Measurements from ENCODE around the gene CDYL2.

DNA sequence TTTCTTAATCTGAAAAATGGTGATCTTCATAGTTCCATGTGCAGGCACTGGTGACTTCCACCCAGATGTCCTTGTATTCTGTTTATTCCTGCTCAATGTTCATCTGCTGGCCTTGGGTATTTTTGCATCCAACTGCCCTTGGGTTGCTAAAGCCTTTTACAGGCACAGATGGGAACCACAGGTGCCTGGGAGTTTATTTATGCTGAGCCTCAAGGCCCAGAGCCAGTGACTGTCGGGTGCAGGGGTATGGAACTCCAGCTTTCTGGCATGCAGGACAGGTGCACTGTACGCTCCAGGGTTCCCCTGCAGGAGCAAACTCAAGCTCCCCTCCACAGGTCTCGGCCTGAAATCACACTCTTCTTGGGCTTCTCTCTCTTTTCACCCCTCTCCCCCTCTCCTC lies 241.3 kb downstream of the CDYL2 start:
- TF ChIP-seq, protein P1, sequence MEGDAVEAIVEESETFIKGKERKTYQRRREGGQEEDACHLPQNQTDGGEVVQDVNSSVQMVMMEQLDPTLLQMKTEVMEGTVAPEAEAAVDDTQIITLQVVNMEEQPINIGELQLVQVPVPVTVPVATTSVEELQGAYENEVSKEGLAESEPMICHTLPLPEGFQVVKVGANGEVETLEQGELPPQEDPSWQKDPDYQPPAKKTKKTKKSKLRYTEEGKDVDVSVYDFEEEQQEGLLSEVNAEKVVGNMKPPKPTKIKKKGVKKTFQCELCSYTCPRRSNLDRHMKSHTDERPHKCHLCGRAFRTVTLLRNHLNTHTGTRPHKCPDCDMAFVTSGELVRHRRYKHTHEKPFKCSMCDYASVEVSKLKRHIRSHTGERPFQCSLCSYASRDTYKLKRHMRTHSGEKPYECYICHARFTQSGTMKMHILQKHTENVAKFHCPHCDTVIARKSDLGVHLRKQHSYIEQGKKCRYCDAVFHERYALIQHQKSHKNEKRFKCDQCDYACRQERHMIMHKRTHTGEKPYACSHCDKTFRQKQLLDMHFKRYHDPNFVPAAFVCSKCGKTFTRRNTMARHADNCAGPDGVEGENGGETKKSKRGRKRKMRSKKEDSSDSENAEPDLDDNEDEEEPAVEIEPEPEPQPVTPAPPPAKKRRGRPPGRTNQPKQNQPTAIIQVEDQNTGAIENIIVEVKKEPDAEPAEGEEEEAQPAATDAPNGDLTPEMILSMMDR (IDR thresholded peaks at IDR 0.05), result no peak
- TF ChIP-seq POLR2AphosphoS5 (IDR thresholded peaks at IDR 0.05) (no peak), EP300 (IDR thresholded peaks at IDR 0.05; ENCODE audit: low read depth) (no peak), POLR2A (IDR thresholded peaks at IDR 0.05) (no peak)
